Testis (tissue), 2 donors: ENCODE data around the gene SLC26A9.
A peak's percentile ranks its signal among the peaks of the same experiment; 100 is the strongest.

Experiments used
- POLR2A ChIP-seq: fragments of 450-650 bp; IDR thresholded peaks from one replicate; pipeline ENCODE4 v1.6.1; 2017; ENCODE audit warnings: antibody characterized with exemption, mild to moderate bottlenecking, moderate library complexity
- TF ChIP-seq, protein P1 (sequence below), 3 experiments: fragments of 450-650 bp in 2 of 3; fragments of 200-600 bp in 1 of 3; sonication (generic) in 1 of 3; IDR thresholded peaks; one replicate each; pipeline ENCODE4 v1.5.1; 2016 to 2019; ENCODE audit warnings: antibody characterized with exemption in 3 of 3, mild to moderate bottlenecking in 2 of 3, moderate library complexity in 1 of 3

DNA sequence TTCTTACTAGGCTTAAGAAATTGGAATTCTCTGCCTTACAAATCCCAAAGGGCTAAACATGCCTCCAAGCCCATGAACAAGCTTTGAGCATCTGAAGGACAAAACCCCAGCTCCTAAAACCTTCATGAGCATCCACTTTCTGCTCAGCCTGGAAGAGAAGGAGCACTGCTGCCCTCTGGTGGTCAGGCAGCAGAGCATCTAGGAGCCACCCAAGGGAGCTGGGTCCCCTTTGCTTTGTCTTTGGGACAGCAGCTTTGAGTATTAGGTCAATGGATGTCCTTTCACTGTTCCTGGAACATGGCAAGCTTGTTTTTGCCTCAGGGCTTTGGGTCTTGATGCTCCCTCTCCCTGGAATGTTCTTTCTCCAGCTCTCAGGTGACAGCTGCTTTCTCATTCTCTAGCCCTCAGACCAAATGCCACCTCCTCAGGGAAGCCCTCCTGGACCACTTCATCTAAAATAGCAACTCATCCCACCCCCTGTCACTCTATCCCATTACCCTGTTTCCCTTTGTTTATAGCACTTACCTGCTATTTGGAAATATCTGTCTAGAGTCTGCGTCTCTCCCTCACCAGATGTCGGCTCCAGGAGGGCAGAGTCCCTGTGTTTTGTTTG lies 34.3 kb upstream of the SLC26A9 start:
- TF ChIP-seq, protein P1, sequence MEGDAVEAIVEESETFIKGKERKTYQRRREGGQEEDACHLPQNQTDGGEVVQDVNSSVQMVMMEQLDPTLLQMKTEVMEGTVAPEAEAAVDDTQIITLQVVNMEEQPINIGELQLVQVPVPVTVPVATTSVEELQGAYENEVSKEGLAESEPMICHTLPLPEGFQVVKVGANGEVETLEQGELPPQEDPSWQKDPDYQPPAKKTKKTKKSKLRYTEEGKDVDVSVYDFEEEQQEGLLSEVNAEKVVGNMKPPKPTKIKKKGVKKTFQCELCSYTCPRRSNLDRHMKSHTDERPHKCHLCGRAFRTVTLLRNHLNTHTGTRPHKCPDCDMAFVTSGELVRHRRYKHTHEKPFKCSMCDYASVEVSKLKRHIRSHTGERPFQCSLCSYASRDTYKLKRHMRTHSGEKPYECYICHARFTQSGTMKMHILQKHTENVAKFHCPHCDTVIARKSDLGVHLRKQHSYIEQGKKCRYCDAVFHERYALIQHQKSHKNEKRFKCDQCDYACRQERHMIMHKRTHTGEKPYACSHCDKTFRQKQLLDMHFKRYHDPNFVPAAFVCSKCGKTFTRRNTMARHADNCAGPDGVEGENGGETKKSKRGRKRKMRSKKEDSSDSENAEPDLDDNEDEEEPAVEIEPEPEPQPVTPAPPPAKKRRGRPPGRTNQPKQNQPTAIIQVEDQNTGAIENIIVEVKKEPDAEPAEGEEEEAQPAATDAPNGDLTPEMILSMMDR (IDR thresholded peaks at IDR 0.05): peak; percentile 94 to 96 (median 95)
- no peak for TF ChIP-seq POLR2A
